ENCODE results near the gene CPNE5.

The CPNE5 gene

DNA sequence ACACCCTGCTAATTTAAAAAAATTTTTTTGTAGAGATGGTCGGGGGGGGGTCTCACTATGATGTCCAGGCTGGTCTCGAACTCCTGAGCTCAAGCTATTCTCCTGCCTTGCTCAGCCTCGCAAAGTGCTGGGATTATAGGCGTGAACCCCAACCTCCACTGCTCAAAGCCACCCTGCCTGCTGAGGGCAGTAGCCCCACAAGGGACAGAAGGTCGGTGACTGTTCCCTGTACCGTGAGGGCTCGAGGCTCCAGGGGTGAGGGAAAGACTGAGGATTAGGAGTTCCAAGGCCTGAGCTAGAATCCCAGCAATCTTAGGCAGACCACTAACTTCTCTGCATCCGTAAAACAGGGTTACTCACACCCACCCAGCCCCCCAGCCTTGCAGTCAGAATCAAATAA is 51.1 kb downstream of the CPNE5 start:
- Histone ChIP-seq H3K27me3 (ENCODE audit: insufficient read depth, poor library complexity, severe bottlenecking) (no peaks in the 10 kb centered on the region), H3K27ac (replicated peaks) (no peak overlapping the region), H3K4me3 (replicated peaks; ENCODE audit: insufficient read depth, low read length) (no peak overlapping the region)
- TF ChIP-seq GABPA (IDR thresholded peaks at IDR 0.05; ENCODE audit: low read depth) (no peak), POLR2AphosphoS5 (IDR thresholded peaks at IDR 0.05; ENCODE audit: low read depth) (no peak), REST (IDR thresholded peaks at IDR 0.05; ENCODE audit: insufficient replicate concordance, low read depth) (no peak), SPI1 (IDR thresholded peaks at IDR 0.05; ENCODE audit: borderline replicate concordance, low read depth) (no peak), CTCF (IDR thresholded peaks at IDR 0.05; ENCODE audit: insufficient read depth, low read length) (no peak)
- no peak for DNase-seq (ENCODE audit: low read depth in 1 of 2, low spot score in 1 of 2)

GRCh38 chr6:36787210-36787609 is 52.0 kb downstream of the CPNE5 start:
- H3K4me3 ChIP-seq (replicated peaks; ENCODE audit: insufficient read depth, low read length) = no peak overlapping the region
- no peaks in the 10 kb centered on the region for H3K27me3 ChIP-seq (ENCODE audit: insufficient read depth, poor library complexity, severe bottlenecking)
- TF ChIP-seq CTCF (IDR thresholded peaks at IDR 0.05; ENCODE audit: insufficient read depth, low read length) (no peak), REST (IDR thresholded peaks at IDR 0.05; ENCODE audit: insufficient replicate concordance, low read depth) (no peak), GABPA (IDR thresholded peaks at IDR 0.05; ENCODE audit: low read depth) (no peak), SPI1 (IDR thresholded peaks at IDR 0.05; ENCODE audit: borderline replicate concordance, low read depth) (no peak), POLR2AphosphoS5 (IDR thresholded peaks at IDR 0.05; ENCODE audit: low read depth) (no peak)
- no peak for DNase-seq (ENCODE audit: low read depth in 1 of 2, low spot score in 1 of 2)
- no peak overlapping the region for H3K27ac ChIP-seq (replicated peaks)

DNA sequence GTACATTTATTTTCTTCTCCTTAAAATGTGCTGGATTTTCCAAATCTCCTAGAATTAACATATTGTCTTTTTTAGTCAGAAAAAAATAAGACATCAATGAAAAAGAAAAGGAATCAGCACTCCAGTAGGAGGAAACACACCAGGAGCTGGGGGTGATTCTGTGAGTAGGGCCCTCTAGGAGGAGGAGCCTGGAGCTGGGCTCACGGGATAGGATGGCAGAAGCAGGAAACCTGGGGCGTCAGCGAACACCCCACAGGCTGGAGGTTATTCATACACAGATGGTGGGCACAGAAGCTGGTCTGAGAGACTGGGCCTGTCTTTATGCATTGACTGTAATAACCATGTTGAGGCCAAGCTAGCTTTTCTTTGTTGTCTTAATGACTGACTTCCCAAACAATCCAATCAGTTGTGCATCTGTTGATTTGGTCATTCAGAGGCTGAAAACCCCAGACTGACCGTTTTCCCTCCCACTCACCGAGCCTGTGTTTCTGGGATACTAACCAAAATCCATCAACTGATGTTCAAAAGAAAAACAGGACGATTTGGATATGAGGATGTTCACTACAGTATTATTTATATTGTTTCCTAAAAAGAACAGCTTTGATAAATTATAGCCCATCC is 53.1 kb downstream of the CPNE5 start:
- DNase-seq (ENCODE audit: low read depth in 1 of 2, low spot score in 1 of 2) = no peak

More for the DNA sequence above, 53.1 kb downstream of the CPNE5 start:
- TF ChIP-seq REST (IDR thresholded peaks at IDR 0.05; ENCODE audit: insufficient replicate concordance, low read depth) (no peak), POLR2AphosphoS5 (IDR thresholded peaks at IDR 0.05; ENCODE audit: low read depth) (no peak), CTCF (IDR thresholded peaks at IDR 0.05; ENCODE audit: insufficient read depth, low read length) (no peak), GABPA (IDR thresholded peaks at IDR 0.05; ENCODE audit: low read depth) (no peak), SPI1 (IDR thresholded peaks at IDR 0.05; ENCODE audit: borderline replicate concordance, low read depth) (no peak)
- no peaks in the 10 kb centered on the region for H3K27me3 ChIP-seq (ENCODE audit: insufficient read depth, poor library complexity, severe bottlenecking)
- no peak overlapping the region for H3K4me3 ChIP-seq (replicated peaks; ENCODE audit: insufficient read depth, low read length)
- no peak overlapping the region for H3K27ac ChIP-seq (replicated peaks)
